ENCODE data around the gene JMJD8. TPM values are rescaled to one million over a fixed set of nuclear protein-coding genes. Genes with fewer than 3 reads are reported as not detected.

The JMJD8 gene
- total and polyA plus RNA-seq, 9 of the 15 experiments (the other 6 are each of a cell fraction or from before 2014, with no cell fraction given): 1.2 to 50.6 (median 29.3) TPM

DNA sequence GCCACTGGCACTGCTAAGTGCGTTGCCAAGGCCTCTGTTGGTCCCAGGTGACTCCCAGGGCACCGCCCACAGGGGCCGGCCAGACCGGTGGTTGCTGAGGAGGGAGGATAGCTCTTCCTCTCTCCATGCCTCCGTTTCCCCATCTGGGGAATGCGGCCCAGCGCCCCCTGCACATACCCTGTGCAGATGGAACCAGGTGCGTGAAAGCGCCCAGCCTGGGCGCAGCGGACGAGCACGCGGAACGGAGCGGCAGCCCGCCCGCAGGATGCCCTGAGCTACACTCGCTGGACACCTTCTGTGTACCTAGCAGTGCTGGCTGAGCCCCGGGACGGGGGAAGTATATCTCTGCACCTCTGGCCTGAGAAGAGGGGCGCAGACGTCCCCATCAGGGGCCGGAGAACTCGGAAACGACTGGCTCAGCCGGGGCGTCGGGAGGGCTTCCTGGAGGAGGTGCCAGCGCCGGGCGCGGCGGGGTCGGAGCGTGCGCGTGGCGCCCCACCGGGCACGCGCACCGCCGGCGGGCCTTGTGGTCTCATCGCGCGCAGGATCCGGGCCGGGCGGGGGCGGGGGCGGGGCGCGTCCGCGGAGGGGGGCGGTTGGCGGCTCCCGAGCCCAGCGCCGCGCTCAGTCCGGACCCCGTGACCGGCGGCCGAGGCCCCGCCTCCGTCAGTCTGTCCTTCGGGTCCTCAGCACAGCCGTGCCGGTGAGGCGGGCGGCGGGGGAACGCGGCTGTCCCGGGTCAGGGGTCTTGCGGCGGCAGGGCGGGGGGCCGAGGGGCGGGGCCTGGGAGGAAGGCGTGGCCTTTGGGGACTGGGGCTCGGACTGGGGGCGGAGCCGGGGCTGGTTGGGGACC is 42.5 kb upstream of the JMJD8 start, which contains the start of the genes CCDC78 and HAGHL (continued):
- TF ChIP-seq, protein P1, sequence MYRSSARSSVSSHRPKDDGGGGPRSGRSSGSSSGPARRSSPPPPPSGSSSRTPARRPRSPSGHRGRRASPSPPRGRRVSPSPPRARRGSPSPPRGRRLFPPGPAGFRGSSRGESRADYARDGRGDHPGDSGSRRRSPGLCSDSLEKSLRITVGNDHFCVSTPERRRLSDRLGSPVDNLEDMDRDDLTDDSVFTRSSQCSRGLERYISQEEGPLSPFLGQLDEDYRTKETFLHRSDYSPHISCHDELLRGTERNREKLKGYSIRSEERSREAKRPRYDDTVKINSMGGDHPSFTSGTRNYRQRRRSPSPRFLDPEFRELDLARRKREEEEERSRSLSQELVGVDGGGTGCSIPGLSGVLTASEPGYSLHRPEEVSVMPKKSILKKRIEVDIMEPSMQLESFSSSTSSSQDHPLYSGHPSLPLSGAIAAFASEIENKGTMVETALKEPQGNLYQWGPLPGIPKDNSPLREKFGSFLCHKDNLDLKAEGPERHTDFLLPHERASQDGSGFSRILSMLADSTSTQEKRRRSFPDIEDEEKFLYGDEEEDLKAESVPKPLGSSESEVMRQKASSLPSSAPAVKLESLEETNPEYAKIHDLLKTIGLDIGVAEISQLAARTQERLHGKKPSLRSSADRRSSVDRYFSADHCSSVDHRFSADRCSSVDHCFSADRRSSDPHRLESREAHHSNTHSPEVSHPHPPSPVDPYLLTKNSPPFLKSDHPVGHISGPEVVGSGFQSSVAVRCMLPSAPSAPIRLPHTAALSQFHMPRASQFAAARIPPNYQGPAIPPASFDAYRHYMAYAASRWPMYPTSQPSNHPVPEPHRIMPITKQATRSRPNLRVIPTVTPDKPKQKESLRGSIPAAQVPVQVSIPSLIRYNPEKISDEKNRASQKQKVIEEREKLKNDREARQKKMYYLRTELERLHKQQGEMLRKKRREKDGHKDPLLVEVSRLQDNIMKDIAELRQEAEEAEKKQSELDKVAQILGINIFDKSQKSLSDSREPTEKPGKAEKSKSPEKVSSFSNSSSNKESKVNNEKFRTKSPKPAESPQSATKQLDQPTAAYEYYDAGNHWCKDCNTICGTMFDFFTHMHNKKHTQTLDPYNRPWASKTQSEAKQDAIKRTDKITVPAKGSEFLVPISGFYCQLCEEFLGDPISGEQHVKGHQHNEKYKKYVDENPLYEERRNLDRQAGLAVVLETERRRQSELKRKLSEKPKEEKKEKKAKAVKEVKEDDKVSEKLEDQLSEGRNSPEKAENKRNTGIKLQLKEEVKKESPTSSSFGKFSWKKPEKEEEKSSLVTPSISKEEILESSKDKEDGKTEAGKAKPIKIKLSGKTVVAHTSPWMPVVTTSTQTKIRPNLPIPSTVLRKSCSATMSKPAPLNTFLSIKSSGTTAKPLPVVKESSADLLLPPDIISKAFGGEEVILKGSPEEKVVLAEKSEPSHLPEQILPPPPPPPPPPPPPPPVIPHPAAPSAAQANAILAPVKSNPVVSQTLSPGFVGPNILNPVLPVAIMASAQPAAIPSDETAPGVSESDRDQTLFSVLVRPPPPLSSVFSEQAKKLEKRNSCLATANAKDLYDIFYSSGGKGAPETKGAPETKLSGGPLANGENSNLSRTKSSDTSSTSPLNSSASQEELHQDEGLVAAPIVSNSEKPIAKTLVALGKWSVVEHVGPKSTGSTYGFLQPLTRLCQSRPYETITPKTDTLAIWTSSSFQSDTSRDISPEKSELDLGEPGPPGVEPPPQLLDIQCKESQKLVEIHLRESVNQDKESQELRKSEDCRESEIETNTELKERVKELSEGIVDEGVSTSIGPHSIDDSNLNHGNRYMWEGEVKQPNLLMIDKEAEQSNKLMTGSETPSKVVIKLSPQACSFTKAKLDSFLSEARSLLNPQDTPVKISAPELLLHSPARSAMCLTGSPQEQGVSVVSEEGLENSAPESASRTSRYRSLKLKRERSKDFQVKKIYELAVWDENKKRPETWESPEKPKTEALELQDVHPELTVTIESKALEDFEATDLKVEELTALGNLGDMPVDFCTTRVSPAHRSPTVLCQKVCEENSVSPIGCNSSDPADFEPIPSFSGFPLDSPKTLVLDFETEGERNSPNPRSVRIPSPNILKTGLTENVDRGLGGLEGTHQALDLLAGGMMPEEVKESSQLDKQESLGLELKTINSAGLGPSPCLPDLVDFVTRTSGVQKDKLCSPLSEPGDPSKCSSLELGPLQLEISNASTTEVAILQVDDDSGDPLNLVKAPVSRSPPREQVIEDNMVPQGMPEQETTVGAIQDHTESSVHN (IDR thresholded peaks at IDR 0.05; ENCODE audit: borderline replicate concordance in 1 of 2, low read depth in 1 of 2): no peak

All from K562 (cell line).